ENCODE measurements around the gene TLCD3B.

GRCh38 chr16:30033270-30033669 is 2.2 kb upstream of the TLCD3B start:
- TF ChIP-seq EZH2 (IDR thresholded peaks at IDR 0.05; ENCODE audit: insufficient read depth, poor library complexity, severe bottlenecking), result no peak
- TF ChIP-seq EZH2phosphoT487 (IDR thresholded peaks at IDR 0.05; ENCODE audit: insufficient read depth, low read depth), result no peak

All from GM23248 (cell line).